ENCODE measurements around the gene TNFAIP8L1.
A peak's percentile ranks its signal among the peaks of the same experiment; 100 is the strongest.

Gene TNFAIP8L1

GRCh38 chr19:4649392-4650047, 10.2 kb downstream of the TNFAIP8L1 start:
- no peak for DNase-seq (ENCODE audit: low spot score)

- DNase-seq (ENCODE audit: low spot score), result no peak
Observed at GRCh38 chr19:4650159-4650558, 10.8 kb downstream of the TNFAIP8L1 start.

- DNase-seq (ENCODE audit: low spot score), result no peak
Observed at GRCh38 chr19:4652075-4652474, 12.8 kb downstream of the TNFAIP8L1 start.

GRCh38 chr19:4653793-4654436, 14.6 kb downstream of the TNFAIP8L1 start:
- DNase-seq (ENCODE audit: low spot score), result no peak

GRCh38 chr19:4654437-4655361, 15.4 kb downstream of the TNFAIP8L1 start:
- DNase-seq (ENCODE audit: low spot score), result peak; percentile 77

GRCh38 chr19:4656102-4656501, 16.8 kb downstream of the TNFAIP8L1 start:
- no peak for DNase-seq (ENCODE audit: low spot score)

- no peak for DNase-seq (ENCODE audit: low spot score)
Observed at GRCh38 chr19:4657262-4657661, 17.9 kb downstream of the TNFAIP8L1 start.

- no peak for DNase-seq (ENCODE audit: low spot score)
Observed at GRCh38 chr19:4657835-4658234, 18.5 kb downstream of the TNFAIP8L1 start.

- DNase-seq (ENCODE audit: low spot score), result peak; percentile 79
Observed at GRCh38 chr19:4660181-4660791, 21.0 kb downstream of the TNFAIP8L1 start.

- no peak for DNase-seq (ENCODE audit: low spot score)
Observed at GRCh38 chr19:4660993-4661392, 21.7 kb downstream of the TNFAIP8L1 start.

GRCh38 chr19:4662020-4662695, 22.8 kb downstream of the TNFAIP8L1 start:
- DNase-seq (ENCODE audit: low spot score), result no peak

GRCh38 chr19:4662812-4663211, 23.5 kb downstream of the TNFAIP8L1 start:
- no peak for DNase-seq (ENCODE audit: low spot score)

GRCh38 chr19:4664642-4665041, 25.3 kb downstream of the TNFAIP8L1 start:
- DNase-seq (ENCODE audit: low spot score), result no peak

GRCh38 chr19:4669723-4670480, 30.6 kb downstream of the TNFAIP8L1 start, which contains the start of gene MYDGF:
Gene MYDGF, minus strand, starts transcription at chr19:4670342. Its CDS starts 8 bp downstream, at chr19:4670334.
- DNase-seq (ENCODE audit: low spot score), result peak; percentile 97

- no peak for DNase-seq (ENCODE audit: low spot score)
Observed at GRCh38 chr19:4671185-4671851, 32.0 kb downstream of the TNFAIP8L1 start.

GRCh38 chr19:4673216-4673615, 33.9 kb downstream of the TNFAIP8L1 start:
- DNase-seq (ENCODE audit: low spot score), result no peak

- no peak for DNase-seq (ENCODE audit: low spot score)
Observed at GRCh38 chr19:4673726-4674125, 34.4 kb downstream of the TNFAIP8L1 start.

GRCh38 chr19:4675346-4675745, 36.0 kb downstream of the TNFAIP8L1 start:
- no peak for DNase-seq (ENCODE audit: low spot score)

- peak; percentile 73 for DNase-seq (ENCODE audit: low spot score)
Observed at GRCh38 chr19:4676955-4677731, 37.8 kb downstream of the TNFAIP8L1 start.

All from HuH-7.5 (cell line).